Spinal cord (tissue), 10 donors: Measurements from ENCODE around the gene PLPPR1. TPM values are rescaled to one million over a fixed set of nuclear protein-coding genes. Genes with fewer than 3 reads are reported as not detected.
A peak's percentile ranks its signal among the peaks of the same experiment; 100 is the strongest.
"Not testable (repeated sequence)": the region's sequence is repeated elsewhere in the genome, so short reads cannot be mapped to it uniquely, and the experiment has no call there.

Source experiments
- DNase-seq, 6 donors: peaks; one replicate each; pipeline versions ENCODE4 v3.0.0 to v3.0.0-alpha.2; 2013 to 2015; ENCODE audit warnings: low spot score in 6 of 6, low read depth in 4 of 6
- H3K27ac ChIP-seq: one replicate; pipeline ENCODE4 v1.5.1; 2013; ENCODE audit warnings: low read depth, low read length, control low read depth
- H3K27me3 ChIP-seq: one replicate; pipeline ENCODE4 v1.6.1; 2013; ENCODE audit warnings: low read length; ENCODE audit not compliant: control insufficient read depth, insufficient read depth
- H3K36me3 ChIP-seq: one replicate; pipeline ENCODE4 v1.6.1; 2013; ENCODE audit warnings: low read length; ENCODE audit not compliant: control insufficient read depth, insufficient read depth
- H3K4me1 ChIP-seq: one replicate; pipeline ENCODE4 v1.6.1; 2013; ENCODE audit warnings: low read length; ENCODE audit not compliant: control insufficient read depth, insufficient read depth
- H3K4me3 ChIP-seq: one replicate; pipeline ENCODE4 v1.5.1; 2013; ENCODE audit warnings: low read depth, low read length, control low read depth
- H3K9me3 ChIP-seq: one replicate; pipeline ENCODE4 v1.6.1; 2013; ENCODE audit warnings: low read length; ENCODE audit not compliant: control insufficient read depth, insufficient read depth
- WGBS: methylation state at CpG from one replicate; pipeline ENCODE4 v1.1.5; 2013; ENCODE audit warnings: missing lambda C conversion rate; ENCODE audit not compliant: insufficient coverage; 5-methylcytosine and 5-hydroxymethylcytosine counted together
- polyA plus RNA-seq, 2 donors: library from polyadenylated mRNA; unstranded; fragments of 120-200 nt; gene quantifications; one replicate each; pipeline ENCODE4 v1.2.1, GENCODE V29; 2013; ENCODE audit not compliant: insufficient read length in 2 of 2
- total RNA-seq, 2 donors: library from RNA; depleted of rRNA in 1 of 2; stranded (reverse); fragments of 120-200 nt in 1 of 2; fragments of >200 nt in 1 of 2; gene quantifications; one replicate each; pipeline versions ENCODE4 v1.2.3 to v1.2.4, GENCODE V29; 2013 to 2014
- donor health status: healthy.

PLPPR1 gene
- total and polyA plus RNA-seq, 4 donors, result 35.9 to 125 (median 106) TPM

- Histone ChIP-seq H3K36me3 (no peaks in the 10 kb centered on the region), H3K4me1 (no peaks in the 10 kb centered on the region), H3K27ac (no peak overlapping the region), H3K27me3 (no peaks in the 10 kb centered on the region), H3K9me3 (no peaks in the 10 kb centered on the region), H3K4me3 (no peak overlapping the region)
- 43% methylated on average over 1 of the region's 1 CpG for WGBS
- DNase-seq, result no peak
These were observed 68.7 kb downstream of the PLPPR1 start for GRCh38 chr9:101097210-101097609.

GRCh38 chr9:101098392-101098791 is 69.9 kb downstream of the PLPPR1 start:
- no peak for DNase-seq
- no peaks in the 10 kb centered on the region for H3K27me3 ChIP-seq
- no peak overlapping the region for H3K4me3 ChIP-seq
- H3K36me3 ChIP-seq, result no peaks in the 10 kb centered on the region
- H3K27ac ChIP-seq, result no peak overlapping the region
- no peaks in the 10 kb centered on the region for H3K4me1 ChIP-seq
- H3K9me3 ChIP-seq, result no peaks in the 10 kb centered on the region

- WGBS, result no CpG with 5 or more reads among the region's 2 CpGs
These were observed 85.8 kb downstream of the PLPPR1 start for GRCh38 chr9:101114317-101114716.

DNA sequence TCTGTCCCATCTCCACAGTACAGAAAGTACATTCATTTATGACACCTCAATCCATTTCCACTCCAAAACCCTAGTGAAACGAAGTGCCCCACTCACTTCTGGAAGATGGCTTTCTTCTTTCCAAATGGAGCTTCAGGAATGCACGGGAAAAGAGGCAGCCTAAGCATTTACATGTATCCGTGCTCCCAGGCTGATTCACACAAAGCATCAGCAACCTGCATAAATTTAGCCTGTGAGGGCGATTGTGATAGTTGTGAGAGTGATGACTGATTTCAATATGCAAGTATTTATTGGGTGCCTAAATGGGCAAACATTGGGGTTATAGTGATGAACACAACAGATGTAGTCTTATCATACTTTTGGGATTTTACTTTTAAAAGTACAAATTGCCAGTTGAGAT is 86.6 kb downstream of the PLPPR1 start:
- Histone ChIP-seq H3K27me3 (no peaks in the 10 kb centered on the region), H3K4me1 (no peaks in the 10 kb centered on the region), H3K36me3 (no peaks in the 10 kb centered on the region), H3K4me3 (no peak overlapping the region), H3K27ac (no peak overlapping the region), H3K9me3 (no peaks in the 10 kb centered on the region)
- 21% methylated on average over 2 of the region's 4 CpGs for WGBS
- DNase-seq, result peak in 1 of 6 donors; percentile 35

More at GRCh38 chr9:101114317-101114716, 85.8 kb downstream of the PLPPR1 start:
- no peak overlapping the region for H3K27ac ChIP-seq
- H3K27me3 ChIP-seq, result no peaks in the 10 kb centered on the region
- DNase-seq, result no peak
- H3K4me3 ChIP-seq, result no peak overlapping the region
- no peaks in the 10 kb centered on the region for H3K4me1 ChIP-seq
- no peaks in the 10 kb centered on the region for H3K36me3 ChIP-seq
- no peaks in the 10 kb centered on the region for H3K9me3 ChIP-seq

- no peak for DNase-seq
- Histone ChIP-seq H3K9me3 (no peaks in the 10 kb centered on the region), H3K27ac (no peak overlapping the region), H3K4me3 (no peak overlapping the region), H3K36me3 (no peaks in the 10 kb centered on the region), H3K27me3 (no peaks in the 10 kb centered on the region), H3K4me1 (no peaks in the 10 kb centered on the region)
- no CpG with 5 or more reads among the region's 1 CpG for WGBS
These were observed 88.6 kb downstream of the PLPPR1 start for GRCh38 chr9:101117161-101117560.

DNA sequence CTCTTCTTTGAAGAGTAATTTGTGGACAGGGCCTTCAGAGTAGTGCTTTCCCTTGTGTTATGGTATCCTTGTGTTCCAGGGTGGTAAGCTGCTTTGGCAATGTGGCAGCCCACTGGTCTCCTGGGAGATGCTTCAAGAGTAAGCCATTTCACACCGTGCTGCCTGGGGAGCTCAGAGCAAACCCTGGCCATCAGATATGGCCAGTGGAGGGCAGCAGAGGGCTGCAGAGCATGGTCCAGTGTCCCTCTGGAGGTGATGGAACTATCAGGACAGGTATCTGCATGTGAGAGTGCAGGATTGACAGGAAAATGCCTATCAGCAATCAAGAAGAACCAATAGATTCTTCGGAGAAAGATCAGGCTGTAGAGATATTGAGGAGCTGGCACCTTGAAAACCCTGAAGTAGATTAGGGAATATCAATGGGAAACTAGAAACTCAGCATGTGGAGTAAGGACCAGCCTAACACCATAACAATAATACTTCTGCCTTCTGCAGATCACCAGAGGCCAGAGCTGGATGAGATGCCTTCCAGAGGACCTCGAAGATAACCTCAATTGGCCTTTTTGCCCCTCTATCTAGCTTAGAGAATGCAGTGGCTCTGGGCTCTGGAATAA is 90.8 kb downstream of the PLPPR1 start:
- WGBS, result 38% methylated on average over 2 of the region's 3 CpGs

GRCh38 chr9:101121836-101122399 is 93.4 kb downstream of the PLPPR1 start:
- Histone ChIP-seq H3K27me3 (no peaks in the 10 kb centered on the region), H3K27ac (no peak overlapping the region), H3K4me1 (no peaks in the 10 kb centered on the region), H3K9me3 (peaks cover 3% of the 10 kb centered on the region), H3K36me3 (no peaks in the 10 kb centered on the region), H3K4me3 (no peak overlapping the region)
- peak in 1 of 6 donors; percentile 65 for DNase-seq
- WGBS, result no CpG with 5 or more reads among the region's 2 CpGs

More for the DNA sequence above, 90.8 kb downstream of the PLPPR1 start:
- Histone ChIP-seq H3K27ac (no peak overlapping the region), H3K4me1 (no peaks in the 10 kb centered on the region), H3K27me3 (no peaks in the 10 kb centered on the region), H3K9me3 (peaks cover 3% of the 10 kb centered on the region), H3K4me3 (no peak overlapping the region), H3K36me3 (no peaks in the 10 kb centered on the region)
- DNase-seq, result peak in 3 of 6 donors; percentile 14 to 49 (median 20)

- DNase-seq, result no peak
- Histone ChIP-seq H3K9me3 (peaks cover 3% of the 10 kb centered on the region), H3K27me3 (no peaks in the 10 kb centered on the region), H3K36me3 (no peaks in the 10 kb centered on the region), H3K4me3 (no peak overlapping the region), H3K27ac (no peak overlapping the region), H3K4me1 (no peaks in the 10 kb centered on the region)
- 43% methylated on average over 1 of the region's 2 CpGs for WGBS
These were observed 98.0 kb downstream of the PLPPR1 start for GRCh38 chr9:101126556-101126955.

GRCh38 chr9:101127369-101127768 is 98.8 kb downstream of the PLPPR1 start:
- H3K4me3 ChIP-seq, H3K27ac ChIP-seq: not testable (repeated sequence)
- WGBS, result 63% methylated on average over 2 of the region's 3 CpGs

GRCh38 chr9:101128623-101129022 is 100.1 kb downstream of the PLPPR1 start:
- H3K36me3 ChIP-seq, result no peaks in the 10 kb centered on the region

More at GRCh38 chr9:101127369-101127768, 98.8 kb downstream of the PLPPR1 start:
- H3K36me3 ChIP-seq, H3K4me1 ChIP-seq, DNase-seq, H3K9me3 ChIP-seq, H3K27me3 ChIP-seq: not testable (repeated sequence)

More at GRCh38 chr9:101128623-101129022, 100.1 kb downstream of the PLPPR1 start:
- Histone ChIP-seq H3K9me3 (peaks cover 3% of the 10 kb centered on the region), H3K27me3 (no peaks in the 10 kb centered on the region), H3K27ac (no peak overlapping the region), H3K4me3 (no peak overlapping the region), H3K4me1 (no peaks in the 10 kb centered on the region)
- DNase-seq, result no peak
